Liver (tissue), 3 donors: ENCODE results near the gene DIS3L2.

Source experiments
- CTCF ChIP-seq: fragments of 150-350 bp; IDR thresholded peaks from 2 replicates; pipeline ENCODE4 v1.5.1; 2017; ENCODE audit warnings: improper control_type of control experiment, low read depth, low read length; ENCODE audit not compliant: missing input control
- GABPA ChIP-seq, 2 donors: IDR thresholded peaks in 1 of 2; conservative IDR thresholded peaks in 1 of 2; 2 replicates each; pipeline ENCODE4 v1.6.1; 2016; ENCODE audit warnings: antibody characterized with exemption in 2 of 2, mild to moderate bottlenecking in 1 of 2, moderate library complexity in 1 of 2
- NR2F2 ChIP-seq: IDR thresholded peaks from 2 replicates; pipeline ENCODE4 v1.6.1; 2016; ENCODE audit warnings: antibody characterized with exemption
- donor health status: healthy.
- donor health status: healthy.

GRCh38 chr2:232281858-232282507 lies 320.5 kb downstream of the DIS3L2 start:
- TF ChIP-seq CTCF (no peak), GABPA (IDR thresholded peaks at IDR 0.05 in 1 of 2, conservative IDR thresholded peaks at IDR 0.05 in 1 of 2) (no peak), NR2F2 (no peak)
